Neuronal stem cell (in vitro differentiated cells): ENCODE results near the gene UGT2B11.
"Not testable (repeated sequence)": the region's sequence is repeated elsewhere in the genome, so short reads cannot be mapped to it uniquely, and the experiment has no call there.

ENCODE experiments used
- DNase-seq: peaks from one replicate; pipeline ENCODE4 v3.0.0-alpha.2; 2013; ENCODE audit warnings: low spot score
- H2AFZ ChIP-seq: one replicate; pipeline ENCODE4 v1.6.1; 2013; ENCODE audit warnings: mild to moderate bottlenecking, low read length, inconsistent platforms
- H2AK5ac ChIP-seq: 2 replicates; pipeline ENCODE4 v1.6.1; 2013; ENCODE audit warnings: low read depth, mild to moderate bottlenecking, inconsistent platforms, low read length, moderate library complexity, mixed read lengths
- H2BK120ac ChIP-seq: 2 replicates; pipeline ENCODE4 v1.6.1; 2013; ENCODE audit warnings: low read depth, mild to moderate bottlenecking, inconsistent platforms, low read length, moderate library complexity, mixed read lengths
- H2BK12ac ChIP-seq: one replicate; pipeline ENCODE4 v1.6.1; 2013; ENCODE audit warnings: low read length, inconsistent platforms
- H2BK15ac ChIP-seq: 2 replicates; pipeline ENCODE4 v1.6.1; 2013; ENCODE audit warnings: mild to moderate bottlenecking, low read length, inconsistent platforms, mixed read lengths
- H2BK5ac ChIP-seq: one replicate; pipeline ENCODE4 v1.6.1; 2013; ENCODE audit warnings: inconsistent platforms, mild to moderate bottlenecking, low read length, moderate library complexity
- H3K14ac ChIP-seq: one replicate; pipeline ENCODE4 v1.6.1; 2013; ENCODE audit warnings: low read length, inconsistent platforms
- H3K18ac ChIP-seq: 2 replicates; pipeline ENCODE4 v1.6.1; 2013; ENCODE audit warnings: low read length, inconsistent platforms
- H3K23ac ChIP-seq: 2 replicates; pipeline ENCODE4 v1.6.1; 2013; ENCODE audit warnings: low read depth, mild to moderate bottlenecking, mixed read lengths, low read length, inconsistent platforms; ENCODE audit not compliant: poor library complexity
- H3K27ac ChIP-seq: replicated peaks from 3 replicates; pipeline ENCODE4 v1.5.1; 2013; ENCODE audit warnings: low read length, inconsistent platforms
- H3K27me3 ChIP-seq, 3 experiments: 2 replicates each; pipeline ENCODE4 v1.6.1; 2013; ENCODE audit warnings: low read length in 3 of 3, mild to moderate bottlenecking in 2 of 3, inconsistent platforms in 1 of 3, low read depth in 1 of 3, mixed read lengths in 1 of 3, moderate library complexity in 1 of 3; ENCODE audit not compliant: control insufficient read depth in 3 of 3, insufficient read depth in 3 of 3
- H3K36me3 ChIP-seq, 2 donors: replicated peaks in 1 of 2; 2 replicates each; pipeline ENCODE4 v1.6.1; 2013; ENCODE audit warnings: low read length in 2 of 2; ENCODE audit not compliant: control insufficient read depth in 2 of 2, insufficient read depth in 2 of 2
- H3K4ac ChIP-seq: 2 replicates; pipeline ENCODE4 v1.6.1; 2013; ENCODE audit warnings: inconsistent platforms, mild to moderate bottlenecking, low read length, moderate library complexity
- H3K4me1 ChIP-seq, 2 donors: 1 replicate in 1 of 2; 2 replicates in 1 of 2; pipeline ENCODE4 v1.6.1; 2013; ENCODE audit warnings: low read length in 2 of 2, low read depth in 1 of 2; ENCODE audit not compliant: control insufficient read depth in 2 of 2, insufficient read depth in 1 of 2
- H3K4me2 ChIP-seq: one replicate; pipeline ENCODE4 v1.6.1; 2013; ENCODE audit warnings: mild to moderate bottlenecking, low read length, inconsistent platforms; ENCODE audit not compliant: insufficient read depth, poor library complexity, severe bottlenecking
- H3K4me3 ChIP-seq, 2 donors: 2 replicates each; pipeline ENCODE4 v1.5.1; 2013; ENCODE audit warnings: low read length in 2 of 2, mild to moderate bottlenecking in 2 of 2, inconsistent platforms in 1 of 2, moderate library complexity in 1 of 2
- H3K79me1 ChIP-seq: one replicate; pipeline ENCODE4 v1.6.1; 2013; ENCODE audit warnings: low read depth, mild to moderate bottlenecking, inconsistent platforms, low read length, moderate library complexity
- H3K9ac ChIP-seq: one replicate; pipeline ENCODE4 v1.6.1; 2013; ENCODE audit warnings: mild to moderate bottlenecking, low read depth, low read length, inconsistent platforms; ENCODE audit not compliant: poor library complexity
- H3K9me3 ChIP-seq, 2 donors: replicated peaks in 1 of 2; 2 replicates each; pipeline versions ENCODE3 to v1.6.1; 2013; ENCODE audit warnings: low read length in 2 of 2, mild to moderate bottlenecking in 2 of 2, inconsistent platforms in 1 of 2, low read depth in 1 of 2, mixed read lengths in 1 of 2, moderate library complexity in 1 of 2; ENCODE audit not compliant: control insufficient read depth in 2 of 2, insufficient read depth in 1 of 2
- H4K8ac ChIP-seq: one replicate; pipeline ENCODE4 v1.6.1; 2013; ENCODE audit warnings: low read depth, mild to moderate bottlenecking, inconsistent platforms, low read length, moderate library complexity
- H4K91ac ChIP-seq: one replicate; pipeline ENCODE4 v1.6.1; 2013; ENCODE audit warnings: low read length, low read depth, mild to moderate bottlenecking, inconsistent platforms; ENCODE audit not compliant: poor library complexity
- WGBS, 2 donors: extraction: QIAGEN DNeasy Blood & Tissue Kit; methylation state at CpG; one replicate each; pipeline ENCODE4 v1.1.7; 2013; ENCODE audit warnings: missing lambda C conversion rate in 2 of 2, mixed read lengths in 1 of 2; ENCODE audit not compliant: insufficient read length in 2 of 2, insufficient replicate concordance in 1 of 2; ENCODE audit errors: extremely low coverage in 2 of 2; 5-methylcytosine and 5-hydroxymethylcytosine counted together

UGT2B11 gene

GRCh38 chr4:69224891-69225290 lies 10.3 kb upstream of the UGT2B11 start:
- H2BK5ac ChIP-seq = no peak overlapping the region
- WGBS, 2 donors = no CpG with 5 or more reads among the region's 2 CpGs

GRCh38 chr4:69223277-69223676 lies 8.7 kb upstream of the UGT2B11 start:
- not testable (repeated sequence) for H3K27me3 ChIP-seq, H3K4me1 ChIP-seq, H3K79me1 ChIP-seq, H2BK15ac ChIP-seq, H3K23ac ChIP-seq, H2AK5ac ChIP-seq, H2AFZ ChIP-seq, H3K27ac ChIP-seq, H3K9me3 ChIP-seq, H2BK12ac ChIP-seq, H3K18ac ChIP-seq, H2BK120ac ChIP-seq, H3K4ac ChIP-seq, H3K9ac ChIP-seq, H3K4me2 ChIP-seq, H3K4me3 ChIP-seq, H3K14ac ChIP-seq, H2BK5ac ChIP-seq, H4K91ac ChIP-seq, H3K36me3 ChIP-seq, H4K8ac ChIP-seq, DNase-seq
- WGBS, 2 donors = no CpG with 5 or more reads among the region's 6 CpGs

More at GRCh38 chr4:69224891-69225290, 10.3 kb upstream of the UGT2B11 start:
- Histone ChIP-seq H3K9ac (no peak overlapping the region), H4K91ac (no peak overlapping the region), H2BK120ac (no peak overlapping the region), H3K14ac (no peak overlapping the region), H3K4ac (no peak overlapping the region), H3K4me1 (no peaks in the 10 kb centered on the region), H3K18ac (no peak overlapping the region), H2AK5ac (no peak overlapping the region), H2AFZ (no peak overlapping the region), H3K27me3 (no peaks in the 10 kb centered on the region), H3K4me2 (no peak overlapping the region), H3K27ac (no peak overlapping the region), H3K79me1 (no peaks in the 10 kb centered on the region), H3K4me3 (no peak overlapping the region), H2BK12ac (no peak overlapping the region), H3K23ac (no peak overlapping the region), H3K36me3 (no peaks in the 10 kb centered on the region), H3K9me3 (no peaks in the 10 kb centered on the region), H4K8ac (no peak overlapping the region), H2BK15ac (no peak overlapping the region)
- DNase-seq = no peak

GRCh38 chr4:69218491-69218890 lies 3.9 kb upstream of the UGT2B11 start:
- no CpG with 5 or more reads among the region's 2 CpGs for WGBS, 2 donors
- H3K27me3 ChIP-seq, H2BK5ac ChIP-seq, H3K4me2 ChIP-seq, H3K27ac ChIP-seq, H2AFZ ChIP-seq, H4K8ac ChIP-seq, H3K4ac ChIP-seq, H3K14ac ChIP-seq, H3K36me3 ChIP-seq, H2BK12ac ChIP-seq, DNase-seq, H3K9me3 ChIP-seq, H2BK15ac ChIP-seq, H3K23ac ChIP-seq, H2BK120ac ChIP-seq, H3K79me1 ChIP-seq, H3K4me1 ChIP-seq, H3K18ac ChIP-seq, H3K4me3 ChIP-seq, H2AK5ac ChIP-seq, H3K9ac ChIP-seq, H4K91ac ChIP-seq: not testable (repeated sequence)

DNA sequence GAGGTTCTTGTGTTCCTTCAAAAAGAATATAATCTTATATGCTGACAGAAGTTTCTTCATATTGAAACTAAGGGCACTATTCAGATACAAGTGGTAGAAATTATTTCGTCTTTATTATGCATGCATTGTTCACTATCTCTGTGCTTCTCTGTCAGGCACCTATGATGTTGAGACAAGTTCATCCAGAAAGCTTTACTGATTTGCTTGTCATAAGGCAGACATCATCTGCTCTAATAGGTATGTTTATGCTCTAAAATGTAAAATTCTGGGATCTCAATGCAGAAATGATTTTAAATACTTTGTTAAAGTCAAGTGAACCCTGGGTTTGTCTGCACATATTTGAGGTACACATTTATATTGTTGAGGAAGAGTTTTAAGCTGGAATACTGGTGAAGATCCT lies 3.6 kb downstream of the UGT2B11 start:
- no peak overlapping the region for H2BK15ac ChIP-seq
- H3K9ac ChIP-seq = no peak overlapping the region
- H3K27ac ChIP-seq = no peak overlapping the region
- no peaks in the 10 kb centered on the region for H3K36me3 ChIP-seq
- no peak overlapping the region for H2BK12ac ChIP-seq
- DNase-seq = no peak
- no peak overlapping the region for H3K14ac ChIP-seq
- no peak overlapping the region for H4K8ac ChIP-seq
- no peak overlapping the region for H3K18ac ChIP-seq
- no peak overlapping the region for H2AK5ac ChIP-seq
- H3K27me3 ChIP-seq = no peaks in the 10 kb centered on the region
- no peak overlapping the region for H2BK120ac ChIP-seq
- no peaks in the 10 kb centered on the region for H3K79me1 ChIP-seq
- H2BK5ac ChIP-seq = no peak overlapping the region
- no CpG with 5 or more reads among the region's 1 CpG for WGBS, 2 donors
- H4K91ac ChIP-seq = no peak overlapping the region
- H3K4me1 ChIP-seq = no peaks in the 10 kb centered on the region
- no peak overlapping the region for H2AFZ ChIP-seq
- H3K4ac ChIP-seq = no peak overlapping the region
- no peaks in the 10 kb centered on the region for H3K9me3 ChIP-seq
- no peak overlapping the region for H3K23ac ChIP-seq
- H3K4me2 ChIP-seq = no peak overlapping the region
- H3K4me3 ChIP-seq = no peak overlapping the region
